Natural killer cell (primary cell): ENCODE results near the gene BCAS3. TPM values are rescaled to one million over a fixed set of nuclear protein-coding genes. Genes with fewer than 3 reads are reported as not detected.

ENCODE experiments used
- ATAC-seq, 3 donors: fragments of 150-1000 bp in 2 of 3; fragments of 200-7000 bp in 1 of 3; cut with Tn5 transposase; 1 replicate in 1 of 3; 2 replicates in 2 of 3; pipeline ENCODE4 v1.10.0; 2021; ENCODE audit warnings: mild to moderate bottlenecking in 2 of 3, moderate library complexity in 2 of 3
- DNase-seq, 2 donors: peaks; one replicate each; pipeline versions ENCODE4 v3.0.0 to v3.0.0-alpha.2; 2013 to 2021; ENCODE audit warnings: mixed read lengths in 1 of 2
- H3K27ac ChIP-seq: one replicate; pipeline ENCODE4 v1.5.1; 2013; ENCODE audit warnings: mild to moderate bottlenecking, low read length
- H3K27me3 ChIP-seq: one replicate; pipeline ENCODE4 v1.6.1; 2013; ENCODE audit warnings: low read length; ENCODE audit not compliant: control insufficient read depth, insufficient read depth
- H3K36me3 ChIP-seq: one replicate; pipeline ENCODE4 v1.6.1; 2013; ENCODE audit warnings: low read length; ENCODE audit not compliant: control insufficient read depth, insufficient read depth
- H3K4me1 ChIP-seq: one replicate; pipeline ENCODE4 v1.6.1; 2013; ENCODE audit warnings: low read length; ENCODE audit not compliant: control insufficient read depth, insufficient read depth
- H3K4me3 ChIP-seq: one replicate; pipeline ENCODE4 v1.5.1; 2013; ENCODE audit warnings: low read length
- H3K9me3 ChIP-seq: one replicate; pipeline ENCODE4 v1.6.1; 2013; ENCODE audit warnings: low read length; ENCODE audit not compliant: control insufficient read depth, insufficient read depth
- H3K27ac Mint-ChIP-seq, 2 donors: one replicate each; pipeline ENCODE4 v1.8.0; 2022; ENCODE audit warnings: mild to moderate bottlenecking in 2 of 2, mixed read lengths in 2 of 2, moderate library complexity in 1 of 2
- H3K27me3 Mint-ChIP-seq, 2 donors: one replicate each; pipeline ENCODE4 v1.8.0; 2022; ENCODE audit warnings: low read depth in 2 of 2, mixed read lengths in 2 of 2
- H3K36me3 Mint-ChIP-seq: one replicate; pipeline ENCODE4 v1.8.0; 2022; ENCODE audit warnings: mixed read lengths
- H3K4me1 Mint-ChIP-seq, 2 donors: one replicate each; pipeline ENCODE4 v1.8.0; 2022; ENCODE audit warnings: mixed read lengths in 2 of 2
- H3K4me3 Mint-ChIP-seq: one replicate; pipeline ENCODE4 v1.8.0; 2022; ENCODE audit warnings: mild to moderate bottlenecking, moderate library complexity, mixed read lengths
- H3K9me3 Mint-ChIP-seq, 2 donors: one replicate each; pipeline ENCODE4 v1.8.0; 2022; ENCODE audit warnings: mixed read lengths in 2 of 2
- whole genome bisulfite sequencing: methylation state at CpG from one replicate; pipeline ENCODE4 v1.1.7; 2013; ENCODE audit warnings: missing lambda C conversion rate; ENCODE audit not compliant: insufficient coverage; 5-methylcytosine and 5-hydroxymethylcytosine counted together
- intact Hi-C: fragments of 100-400 bp; cut with micrococcal nuclease; formaldehyde crosslinking; loops from one replicate; pipeline ENCODE4 v1.14.2; 2022
- total RNA-seq, 4 donors: library from RNA; stranded (reverse); fragments of 120-200 nt in 1 of 4; gene quantifications; one replicate each; pipeline versions ENCODE4 v1.2.3 to v1.2.4, GENCODE V29; 2013 to 2022
- TF ChIP-seq, protein P1 (sequence below): fragments of 200-600 bp; IDR thresholded peaks from one replicate; pipeline ENCODE4 v1.8.0; 2022; ENCODE audit warnings: antibody characterized with exemption

BCAS3 gene
- total RNA-seq, 3 donors from 2014 or later (not counting 1 experiment from before 2014, with no cell fraction given): 60.5 to 87.8 (median 72.0) TPM

DNA sequence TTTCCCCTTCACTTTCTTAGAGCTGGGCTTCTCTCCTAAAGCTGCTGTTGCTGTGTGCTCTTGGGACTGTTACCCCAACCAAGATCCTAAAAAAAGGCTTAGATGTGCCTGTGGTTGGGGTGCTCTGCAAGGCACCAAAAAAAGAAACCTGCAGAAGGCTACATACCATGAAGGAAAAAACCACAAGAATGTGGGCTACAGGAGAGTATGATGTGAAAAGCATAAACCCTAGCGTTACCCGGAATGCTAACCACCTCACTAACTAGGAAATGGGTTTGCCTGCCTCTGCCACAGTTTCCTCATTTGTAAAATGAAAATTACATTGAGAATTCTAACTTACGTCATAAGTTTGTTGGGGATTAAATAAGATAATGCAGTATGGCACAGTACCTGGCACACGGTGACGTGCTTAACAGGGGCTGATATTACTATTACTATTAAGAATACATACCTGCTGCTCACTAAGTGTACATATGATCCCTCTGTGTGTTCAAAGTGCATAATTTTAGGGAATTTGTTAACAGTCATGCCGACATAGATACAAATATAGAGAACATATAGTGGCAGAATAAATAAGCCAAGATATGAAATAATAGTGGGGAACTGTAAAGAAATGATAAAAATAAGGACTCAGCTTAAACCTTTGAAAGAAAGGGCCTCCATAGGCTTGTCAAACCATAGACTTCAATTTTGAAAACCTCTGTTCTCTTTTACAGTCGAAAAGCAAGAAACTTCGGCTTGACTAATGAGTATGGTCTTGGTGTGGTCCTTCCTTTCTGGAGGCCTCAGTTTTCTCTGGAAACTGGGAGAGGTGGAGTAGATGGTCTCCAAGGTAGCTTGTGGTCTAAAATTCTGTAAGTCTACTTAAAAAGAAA, 544.2 kb downstream of the BCAS3 start:
- H3K9me3 ChIP-seq: no peaks in the 10 kb centered on the region
- H3K27ac Mint-ChIP-seq: peak overlapping the region; percentile 81 to 85
- H3K27me3 ChIP-seq: no peaks in the 10 kb centered on the region
- H3K4me3 ChIP-seq: no peak overlapping the region
- H3K4me1 ChIP-seq: peaks cover 29% of the 10 kb centered on the region
- H3K4me1 Mint-ChIP-seq: peaks cover 40 to 55% of the 10 kb centered on the region in 2 donors
- ATAC-seq: peak; percentile 22 to 62 (median 48)
- no peak overlapping the region for H3K27ac ChIP-seq
- H3K36me3 ChIP-seq: no peaks in the 10 kb centered on the region
- no peaks in the 10 kb centered on the region for H3K36me3 Mint-ChIP-seq
- intact Hi-C loops: loop anchor here (1.0 kb wide), 1 partner anchor 83 kb away; no protein-coding TSS in a partner anchor
- H3K9me3 Mint-ChIP-seq: no peaks in the 10 kb centered on the region
- TF ChIP-seq, protein P1, sequence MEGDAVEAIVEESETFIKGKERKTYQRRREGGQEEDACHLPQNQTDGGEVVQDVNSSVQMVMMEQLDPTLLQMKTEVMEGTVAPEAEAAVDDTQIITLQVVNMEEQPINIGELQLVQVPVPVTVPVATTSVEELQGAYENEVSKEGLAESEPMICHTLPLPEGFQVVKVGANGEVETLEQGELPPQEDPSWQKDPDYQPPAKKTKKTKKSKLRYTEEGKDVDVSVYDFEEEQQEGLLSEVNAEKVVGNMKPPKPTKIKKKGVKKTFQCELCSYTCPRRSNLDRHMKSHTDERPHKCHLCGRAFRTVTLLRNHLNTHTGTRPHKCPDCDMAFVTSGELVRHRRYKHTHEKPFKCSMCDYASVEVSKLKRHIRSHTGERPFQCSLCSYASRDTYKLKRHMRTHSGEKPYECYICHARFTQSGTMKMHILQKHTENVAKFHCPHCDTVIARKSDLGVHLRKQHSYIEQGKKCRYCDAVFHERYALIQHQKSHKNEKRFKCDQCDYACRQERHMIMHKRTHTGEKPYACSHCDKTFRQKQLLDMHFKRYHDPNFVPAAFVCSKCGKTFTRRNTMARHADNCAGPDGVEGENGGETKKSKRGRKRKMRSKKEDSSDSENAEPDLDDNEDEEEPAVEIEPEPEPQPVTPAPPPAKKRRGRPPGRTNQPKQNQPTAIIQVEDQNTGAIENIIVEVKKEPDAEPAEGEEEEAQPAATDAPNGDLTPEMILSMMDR: no peak
- WGBS: 78% methylated on average over 3 of the region's 8 CpGs
- H3K4me3 Mint-ChIP-seq: peak overlapping the region; percentile 87
- H3K27me3 Mint-ChIP-seq: no peaks in the 10 kb centered on the region
- peak in 1 of 2 donors; percentile 43 for DNase-seq

DNA sequence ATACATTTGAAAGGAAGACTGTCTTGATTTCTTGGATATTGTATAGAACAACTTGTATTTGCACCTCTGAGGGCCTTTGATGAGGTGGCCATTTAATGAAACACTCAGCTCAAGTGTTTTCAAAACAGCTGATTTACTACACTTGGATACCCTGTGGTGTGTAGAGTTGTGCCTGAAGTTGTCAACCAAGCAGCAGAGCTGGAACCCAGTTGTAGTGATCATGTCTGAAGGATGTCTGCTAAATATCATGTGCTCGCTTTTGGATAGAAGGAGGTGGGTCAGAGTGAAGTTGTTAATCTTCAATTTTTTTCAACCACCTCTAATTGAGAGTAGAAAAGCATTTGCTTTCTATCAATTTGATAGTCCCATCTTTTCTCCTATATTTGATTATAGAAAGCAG, 546.1 kb downstream of the BCAS3 start:
- Histone ChIP-seq H3K4me1 (peaks cover 29% of the 10 kb centered on the region), H3K27me3 (no peaks in the 10 kb centered on the region), H3K36me3 (no peaks in the 10 kb centered on the region), H3K9me3 (no peaks in the 10 kb centered on the region), H3K4me3 (no peak overlapping the region), H3K27ac (no peak overlapping the region)
- no peaks in the 10 kb centered on the region for H3K9me3 Mint-ChIP-seq
- TF ChIP-seq, protein P1: no peak
- DNase-seq (no peak), ATAC-seq (no peak)
- H3K27ac Mint-ChIP-seq: peak overlapping the region; percentile 81 to 85
- no peaks in the 10 kb centered on the region for H3K36me3 Mint-ChIP-seq
- no CpG with 5 or more reads among the region's 1 CpG for WGBS
- peak overlapping the region; percentile 79 for H3K4me3 Mint-ChIP-seq
- H3K27me3 Mint-ChIP-seq: no peaks in the 10 kb centered on the region
- intact Hi-C loops: no loop called here
- H3K4me1 Mint-ChIP-seq: peaks cover 36 to 50% of the 10 kb centered on the region in 2 donors

DNA sequence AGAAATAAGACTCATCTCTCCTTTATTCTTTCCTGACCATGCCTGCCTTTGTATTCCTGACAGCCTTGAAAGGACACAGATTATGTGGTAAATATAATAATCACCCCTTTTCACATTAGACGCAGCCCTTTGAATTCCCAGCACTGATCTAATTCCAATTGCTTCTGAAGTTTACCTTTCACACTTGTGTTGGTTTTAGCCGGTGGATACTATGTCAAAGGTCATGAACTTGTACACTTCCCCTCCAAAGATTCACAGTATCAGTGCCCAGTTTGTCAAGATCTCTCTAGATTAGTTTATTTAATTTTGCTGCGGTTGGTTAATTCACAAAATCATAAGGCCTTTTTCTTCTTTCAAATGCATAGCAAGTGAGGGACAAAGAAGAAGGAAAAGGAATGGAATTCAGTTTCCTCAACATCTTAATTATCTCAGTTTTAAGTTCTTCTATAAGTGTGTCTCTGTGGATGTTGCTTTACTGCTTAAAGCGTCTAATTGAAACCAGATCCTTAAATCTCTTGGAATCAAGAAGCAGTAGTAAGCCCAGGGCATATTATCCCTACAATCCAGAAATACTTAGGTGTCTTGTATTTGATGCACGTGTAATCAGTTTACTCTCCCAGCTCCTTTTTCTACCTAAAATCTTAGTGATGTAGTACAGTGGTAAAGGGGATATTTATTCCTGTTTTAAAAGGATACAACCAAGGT, 547.7 kb downstream of the BCAS3 start:
- peaks cover 32 to 41% of the 10 kb centered on the region in 2 donors for H3K4me1 Mint-ChIP-seq
- H3K9me3 Mint-ChIP-seq: no peaks in the 10 kb centered on the region
- TF ChIP-seq, protein P1: no peak
- H3K27ac ChIP-seq: no peak overlapping the region
- WGBS: 71% methylated on average over 1 of the region's 5 CpGs
- no peaks in the 10 kb centered on the region for H3K36me3 ChIP-seq
- H3K27ac Mint-ChIP-seq: no peak overlapping the region
- H3K4me1 ChIP-seq: peaks cover 29% of the 10 kb centered on the region
- H3K36me3 Mint-ChIP-seq: no peaks in the 10 kb centered on the region
- H3K4me3 Mint-ChIP-seq: no peak overlapping the region
- no peaks in the 10 kb centered on the region for H3K27me3 ChIP-seq
- no peak overlapping the region for H3K4me3 ChIP-seq
- H3K27me3 Mint-ChIP-seq: no peaks in the 10 kb centered on the region
- no peaks in the 10 kb centered on the region for H3K9me3 ChIP-seq
- intact Hi-C loops: no loop called here
- ATAC-seq (no peak), DNase-seq (no peak)
